Measurements from ENCODE around the gene STK36. TPM values are rescaled to one million over a fixed set of nuclear protein-coding genes. Genes with fewer than 3 reads are reported as not detected.

Gene STK36
- total and polyA plus RNA-seq, 7 donors: 3.9 to 79.5 (median 15.8) TPM

DNA sequence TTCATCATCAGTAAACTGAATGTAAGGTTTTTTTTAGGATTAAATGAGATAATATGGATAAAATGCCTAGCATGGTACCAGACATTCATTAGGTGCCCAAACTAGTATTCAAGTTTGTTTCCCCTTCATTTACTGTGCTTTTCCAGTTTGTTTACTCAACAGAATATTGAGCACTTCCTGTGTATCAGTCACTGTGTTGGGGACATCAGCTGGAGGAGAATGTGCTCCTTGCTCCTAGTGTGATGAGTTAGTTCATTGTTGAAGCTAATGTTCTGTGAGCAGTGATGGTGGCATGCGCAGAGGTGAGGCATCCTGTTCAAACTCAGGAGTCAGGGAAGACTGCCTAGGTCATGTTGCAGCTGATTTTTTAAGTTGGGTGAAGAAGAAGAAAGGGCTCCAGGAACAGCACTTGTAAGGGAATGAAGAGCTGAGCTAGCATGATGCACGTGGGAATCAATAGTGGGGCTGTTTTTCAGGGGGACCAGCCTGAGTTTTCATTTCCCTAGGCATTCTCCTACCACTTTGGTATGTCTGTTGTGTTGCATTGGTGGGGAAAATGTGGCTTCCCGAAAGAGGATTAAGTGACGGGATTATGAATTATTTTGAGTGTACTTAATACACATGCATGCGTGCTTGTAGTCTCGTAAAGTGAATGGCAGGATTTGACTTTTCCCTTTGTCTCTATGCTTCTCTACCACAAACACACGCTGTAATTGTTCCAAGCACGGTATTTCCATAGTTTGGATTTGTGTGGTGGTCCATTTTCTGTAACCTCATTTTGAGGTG lies 62.5 kb downstream of the STK36 start:
- no peak overlapping the region for H3K4me3 ChIP-seq
- intact Hi-C loops (cut with DNase I): no loop called here
- no peak for DNase-seq
- H3K9me3 ChIP-seq: no peaks in the 10 kb centered on the region
- H3K27ac ChIP-seq: peak overlapping the region in 3 of 4 donors; percentile 1 to 24 (median 2)
- H3K4me1 ChIP-seq: peaks cover 0 to 20% (median 14%) of the 10 kb centered on the region in 4 donors
- 95 to 96% methylated on average over 8 of the region's 8 CpGs for WGBS, 2 donors
- no peaks in the 10 kb centered on the region for H3K27me3 ChIP-seq
- H3K36me3 ChIP-seq: peaks cover 0 to 19% (median 15%) of the 10 kb centered on the region in 4 donors
- no peak for TF ChIP-seq POLR2A (IDR thresholded peaks at IDR 0.05)
- TF ChIP-seq EP300 (IDR thresholded peaks at IDR 0.05): no peak
- TF ChIP-seq, protein P1, sequence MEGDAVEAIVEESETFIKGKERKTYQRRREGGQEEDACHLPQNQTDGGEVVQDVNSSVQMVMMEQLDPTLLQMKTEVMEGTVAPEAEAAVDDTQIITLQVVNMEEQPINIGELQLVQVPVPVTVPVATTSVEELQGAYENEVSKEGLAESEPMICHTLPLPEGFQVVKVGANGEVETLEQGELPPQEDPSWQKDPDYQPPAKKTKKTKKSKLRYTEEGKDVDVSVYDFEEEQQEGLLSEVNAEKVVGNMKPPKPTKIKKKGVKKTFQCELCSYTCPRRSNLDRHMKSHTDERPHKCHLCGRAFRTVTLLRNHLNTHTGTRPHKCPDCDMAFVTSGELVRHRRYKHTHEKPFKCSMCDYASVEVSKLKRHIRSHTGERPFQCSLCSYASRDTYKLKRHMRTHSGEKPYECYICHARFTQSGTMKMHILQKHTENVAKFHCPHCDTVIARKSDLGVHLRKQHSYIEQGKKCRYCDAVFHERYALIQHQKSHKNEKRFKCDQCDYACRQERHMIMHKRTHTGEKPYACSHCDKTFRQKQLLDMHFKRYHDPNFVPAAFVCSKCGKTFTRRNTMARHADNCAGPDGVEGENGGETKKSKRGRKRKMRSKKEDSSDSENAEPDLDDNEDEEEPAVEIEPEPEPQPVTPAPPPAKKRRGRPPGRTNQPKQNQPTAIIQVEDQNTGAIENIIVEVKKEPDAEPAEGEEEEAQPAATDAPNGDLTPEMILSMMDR (IDR thresholded peaks at IDR 0.05): no peak
- TF ChIP-seq POLR2AphosphoS5 (IDR thresholded peaks at IDR 0.05): no peak

DNA sequence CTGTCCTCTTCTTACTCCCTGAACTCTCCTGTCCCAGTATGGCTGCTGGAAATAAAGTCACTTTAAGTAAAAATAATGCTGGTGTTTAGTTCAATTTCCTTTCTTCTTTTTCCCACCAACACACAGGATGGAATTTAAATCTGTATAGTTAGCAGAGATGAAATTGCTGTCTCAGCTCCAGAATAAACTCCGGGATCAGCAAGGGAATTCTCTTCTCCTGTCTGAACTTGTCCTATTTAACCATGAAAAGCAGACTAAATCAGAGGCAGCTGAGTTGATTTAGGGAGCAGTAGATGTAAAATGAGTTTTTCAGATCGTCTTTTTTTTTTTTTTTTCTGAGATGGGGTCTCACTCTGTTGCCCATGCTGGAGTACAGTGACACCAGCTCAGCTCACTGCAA lies 64.6 kb downstream of the STK36 start:
- 92 to 93% methylated on average over 2 of the region's 2 CpGs for WGBS, 2 donors
- no peak for TF ChIP-seq POLR2A (IDR thresholded peaks at IDR 0.05)
- TF ChIP-seq, protein P1 (IDR thresholded peaks at IDR 0.05): no peak
- TF ChIP-seq EP300 (IDR thresholded peaks at IDR 0.05): no peak
- TF ChIP-seq POLR2AphosphoS5 (IDR thresholded peaks at IDR 0.05): no peak
- no peaks in the 10 kb centered on the region for H3K27me3 ChIP-seq
- no peak for DNase-seq
- peaks cover 0 to 16% (median 13%) of the 10 kb centered on the region in 4 donors for H3K4me1 ChIP-seq
- intact Hi-C loops (cut with DNase I): no loop called here
- H3K36me3 ChIP-seq: peaks cover 0 to 40% (median 30%) of the 10 kb centered on the region in 4 donors
- no peak overlapping the region for H3K27ac ChIP-seq
- H3K4me3 ChIP-seq: no peak overlapping the region
- no peaks in the 10 kb centered on the region for H3K9me3 ChIP-seq

DNA sequence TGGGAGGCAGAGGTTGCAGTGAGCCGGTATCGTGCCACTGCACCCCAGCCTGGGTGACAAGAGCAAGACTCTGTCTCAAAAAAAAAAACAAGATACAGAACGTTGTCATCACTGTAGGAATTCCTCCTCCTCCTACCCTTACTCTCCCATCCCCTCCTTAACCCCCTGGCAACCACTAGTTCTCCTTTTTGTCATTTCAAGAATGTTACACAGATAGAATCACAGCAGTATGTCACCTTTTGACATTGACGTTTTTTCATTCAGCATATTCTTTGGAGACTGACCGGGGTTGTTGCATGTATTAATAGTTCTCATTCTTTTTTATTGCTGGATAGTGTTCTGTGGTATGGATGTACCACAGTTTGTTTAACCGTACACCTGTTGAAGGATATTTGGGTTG lies 71.2 kb downstream of the STK36 start:
- Histone ChIP-seq H3K4me3 (no peak overlapping the region), H3K27ac (no peak overlapping the region), H3K27me3 (no peaks in the 10 kb centered on the region), H3K9me3 (no peaks in the 10 kb centered on the region), H3K36me3 (peaks cover 3 to 86% (median 46%) of the 10 kb centered on the region in 4 donors), H3K4me1 (no peaks in the 10 kb centered on the region)
- 82 to 85% methylated on average over 6 of the region's 6 CpGs for WGBS, 2 donors
- TF ChIP-seq POLR2AphosphoS5 (IDR thresholded peaks at IDR 0.05) (no peak), POLR2A (IDR thresholded peaks at IDR 0.05) (no peak)
- TF ChIP-seq, protein P1 (IDR thresholded peaks at IDR 0.05): no peak
- intact Hi-C loops (cut with DNase I): no loop called here
- no peak for DNase-seq

DNA sequence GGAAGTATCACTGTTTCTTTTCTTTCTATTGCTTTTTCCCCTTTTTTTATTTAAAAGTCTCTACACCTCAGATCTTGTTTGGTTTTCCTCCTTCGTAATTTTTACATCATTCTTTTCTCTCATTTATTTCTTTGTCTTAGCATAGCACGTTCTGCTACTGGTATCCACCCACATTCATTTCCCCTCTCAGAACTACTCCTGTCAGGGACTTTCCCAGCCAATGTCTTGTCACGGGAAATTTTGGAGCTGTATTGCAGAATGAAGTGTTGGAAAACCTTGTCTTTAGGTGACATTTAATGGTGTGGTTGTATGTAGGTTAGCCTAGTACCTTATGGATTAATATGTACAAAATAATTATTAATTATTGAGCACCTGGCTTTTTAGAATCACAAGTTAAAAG lies 72.7 kb downstream of the STK36 start:
- TF ChIP-seq EP300 (IDR thresholded peaks at IDR 0.05) (no peak), POLR2AphosphoS5 (IDR thresholded peaks at IDR 0.05) (no peak), POLR2A (IDR thresholded peaks at IDR 0.05) (no peak)
- TF ChIP-seq, protein P1 (IDR thresholded peaks at IDR 0.05): no peak
- Histone ChIP-seq H3K27me3 (no peaks in the 10 kb centered on the region), H3K4me3 (no peak overlapping the region), H3K27ac (peak overlapping the region in 3 of 4 donors; percentile 21 to 51 (median 27)), H3K4me1 (no peaks in the 10 kb centered on the region), H3K9me3 (no peaks in the 10 kb centered on the region), H3K36me3 (peaks cover 14 to 86% (median 46%) of the 10 kb centered on the region in 4 donors)
- no peak for DNase-seq
- WGBS, 2 donors: 67 to 86% methylated on average over 3 of the region's 3 CpGs
- intact Hi-C loops (cut with DNase I): no loop called here

Measured in sigmoid colon (tissue), 7 donors.